ENCODE results near the gene POU2F3.

DNA sequence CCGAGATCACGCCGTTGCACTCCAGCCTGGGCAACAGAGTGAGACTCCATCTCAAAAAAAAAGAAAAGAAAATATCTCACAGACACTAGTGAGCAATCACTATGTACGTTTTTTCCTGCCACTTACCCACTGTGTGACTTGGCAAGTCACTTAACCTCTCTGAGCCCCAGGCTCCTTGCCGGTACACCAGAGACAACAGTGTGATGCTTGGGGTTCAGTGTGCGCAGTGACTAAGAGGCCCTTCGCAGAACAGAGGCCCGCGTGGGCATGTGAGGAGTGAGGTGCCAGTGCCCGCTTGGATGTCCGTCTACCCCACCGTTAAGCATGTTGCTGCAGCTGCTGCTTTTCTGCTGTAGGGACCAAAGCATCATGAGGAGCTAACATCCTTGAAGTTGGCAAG is 22.4 kb upstream of the POU2F3 start:
- TF ChIP-seq, protein P1, sequence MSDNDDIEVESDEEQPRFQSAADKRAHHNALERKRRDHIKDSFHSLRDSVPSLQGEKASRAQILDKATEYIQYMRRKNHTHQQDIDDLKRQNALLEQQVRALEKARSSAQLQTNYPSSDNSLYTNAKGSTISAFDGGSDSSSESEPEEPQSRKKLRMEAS (IDR thresholded peaks at IDR 0.05): no peak
- TF ChIP-seq YY1 (IDR thresholded peaks at IDR 0.05; ENCODE audit: low read depth): no peak
